ENCODE results near the gene GNA15. TPM values are rescaled to one million over a fixed set of nuclear protein-coding genes. Genes with fewer than 3 reads are reported as not detected.

Gene GNA15
- total and polyA plus RNA-seq, 5 donors from 2014 or later, result 4.1 to 43.0 (median 6.8) TPM

DNA sequence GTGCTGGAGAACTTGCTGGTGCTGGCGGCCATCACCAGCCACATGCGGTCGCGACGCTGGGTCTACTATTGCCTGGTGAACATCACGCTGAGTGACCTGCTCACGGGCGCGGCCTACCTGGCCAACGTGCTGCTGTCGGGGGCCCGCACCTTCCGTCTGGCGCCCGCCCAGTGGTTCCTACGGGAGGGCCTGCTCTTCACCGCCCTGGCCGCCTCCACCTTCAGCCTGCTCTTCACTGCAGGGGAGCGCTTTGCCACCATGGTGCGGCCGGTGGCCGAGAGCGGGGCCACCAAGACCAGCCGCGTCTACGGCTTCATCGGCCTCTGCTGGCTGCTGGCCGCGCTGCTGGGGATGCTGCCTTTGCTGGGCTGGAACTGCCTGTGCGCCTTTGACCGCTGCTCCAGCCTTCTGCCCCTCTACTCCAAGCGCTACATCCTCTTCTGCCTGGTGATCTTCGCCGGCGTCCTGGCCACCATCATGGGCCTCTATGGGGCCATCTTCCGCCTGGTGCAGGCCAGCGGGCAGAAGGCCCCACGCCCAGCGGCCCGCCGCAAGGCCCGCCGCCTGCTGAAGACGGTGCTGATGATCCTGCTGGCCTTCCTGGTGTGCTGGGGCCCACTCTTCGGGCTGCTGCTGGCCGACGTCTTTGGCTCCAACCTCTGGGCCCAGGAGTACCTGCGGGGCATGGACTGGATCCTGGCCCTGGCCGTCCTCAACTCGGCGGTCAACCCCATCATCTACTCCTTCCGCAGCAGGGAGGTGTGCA is 43.3 kb downstream of the GNA15 start:
- peak overlapping the region; percentile 94 for H3K4me3 ChIP-seq (ENCODE audit: low read depth, low read length)
- Mint-ChIP-seq H3K4me3 (peak overlapping the region; percentile 89 to 99 (median 96)), H3K4me1 (peaks cover 0 to 40% (median 22%) of the 10 kb centered on the region in 4 donors), H3K36me3 (peaks cover 23% of the 10 kb centered on the region), H3K27me3 (peaks cover 4% of the 10 kb centered on the region), H3K9me3 (peaks cover 0 to 6% (median 0%) of the 10 kb centered on the region in 7 donors), H3K27ac (peak overlapping the region; percentile 90 to 98 (median 94))
- H3K27ac ChIP-seq (ENCODE audit: insufficient read depth, low read length, poor library complexity, severe bottlenecking), result peak overlapping the region; percentile 83
- peaks cover 66% of the 10 kb centered on the region for H3K4me1 ChIP-seq (ENCODE audit: control insufficient read depth, insufficient read depth, low read length, poor library complexity, severe bottlenecking)
- H3K36me3 ChIP-seq (ENCODE audit: control insufficient read depth, insufficient read depth, low read length), result peaks cover 23% of the 10 kb centered on the region
- ATAC-seq (ENCODE audit: low read depth in 2 of 2) (peak; percentile 1 to 3), DNase-seq (peak in 1 of 3 donors; percentile 66)
- H3K27me3 ChIP-seq (ENCODE audit: control insufficient read depth, insufficient read depth, low read length), result no peaks in the 10 kb centered on the region
- no peaks in the 10 kb centered on the region for H3K9me3 ChIP-seq (ENCODE audit: control insufficient read depth in 2 of 2, low read length in 2 of 2)

DNA sequence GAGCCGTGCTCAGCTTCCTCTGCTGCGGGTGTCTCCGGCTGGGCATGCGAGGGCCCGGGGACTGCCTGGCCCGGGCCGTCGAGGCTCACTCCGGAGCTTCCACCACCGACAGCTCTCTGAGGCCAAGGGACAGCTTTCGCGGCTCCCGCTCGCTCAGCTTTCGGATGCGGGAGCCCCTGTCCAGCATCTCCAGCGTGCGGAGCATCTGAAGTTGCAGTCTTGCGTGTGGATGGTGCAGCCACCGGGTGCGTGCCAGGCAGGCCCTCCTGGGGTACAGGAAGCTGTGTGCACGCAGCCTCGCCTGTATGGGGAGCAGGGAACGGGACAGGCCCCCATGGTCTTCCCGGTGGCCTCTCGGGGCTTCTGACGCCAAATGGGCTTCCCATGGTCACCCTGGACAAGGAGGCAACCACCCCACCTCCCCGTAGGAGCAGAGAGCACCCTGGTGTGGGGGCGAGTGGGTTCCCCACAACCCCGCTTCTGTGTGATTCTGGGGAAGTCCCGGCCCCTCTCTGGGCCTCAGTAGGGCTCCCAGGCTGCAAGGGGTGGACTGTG is 44.0 kb downstream of the GNA15 start:
- H3K4me3 Mint-ChIP-seq, result peak overlapping the region; percentile 89 to 99 (median 96)
- peaks cover 26% of the 10 kb centered on the region for H3K36me3 Mint-ChIP-seq
- peaks cover 4% of the 10 kb centered on the region for H3K27me3 Mint-ChIP-seq
- H3K36me3 ChIP-seq (ENCODE audit: control insufficient read depth, insufficient read depth, low read length), result peaks cover 27% of the 10 kb centered on the region
- DNase-seq, result peak in 1 of 3 donors; percentile 49
- peaks cover 0 to 7% (median 0%) of the 10 kb centered on the region in 7 donors for H3K9me3 Mint-ChIP-seq
- H3K4me1 ChIP-seq (ENCODE audit: control insufficient read depth, insufficient read depth, low read length, poor library complexity, severe bottlenecking), result peaks cover 72% of the 10 kb centered on the region
- no peak for ATAC-seq (ENCODE audit: low read depth in 2 of 2)
- H3K27me3 ChIP-seq (ENCODE audit: control insufficient read depth, insufficient read depth, low read length), result no peaks in the 10 kb centered on the region
- peaks cover 0 to 47% (median 28%) of the 10 kb centered on the region in 4 donors for H3K4me1 Mint-ChIP-seq
- H3K4me3 ChIP-seq (ENCODE audit: low read depth, low read length), result peak overlapping the region; percentile 94
- H3K9me3 ChIP-seq (ENCODE audit: control insufficient read depth in 2 of 2, low read length in 2 of 2), result no peaks in the 10 kb centered on the region
- H3K27ac Mint-ChIP-seq, result peak overlapping the region; percentile 90 to 98 (median 94)
- peak overlapping the region; percentile 65 for H3K27ac ChIP-seq (ENCODE audit: insufficient read depth, low read length, poor library complexity, severe bottlenecking)

DNA sequence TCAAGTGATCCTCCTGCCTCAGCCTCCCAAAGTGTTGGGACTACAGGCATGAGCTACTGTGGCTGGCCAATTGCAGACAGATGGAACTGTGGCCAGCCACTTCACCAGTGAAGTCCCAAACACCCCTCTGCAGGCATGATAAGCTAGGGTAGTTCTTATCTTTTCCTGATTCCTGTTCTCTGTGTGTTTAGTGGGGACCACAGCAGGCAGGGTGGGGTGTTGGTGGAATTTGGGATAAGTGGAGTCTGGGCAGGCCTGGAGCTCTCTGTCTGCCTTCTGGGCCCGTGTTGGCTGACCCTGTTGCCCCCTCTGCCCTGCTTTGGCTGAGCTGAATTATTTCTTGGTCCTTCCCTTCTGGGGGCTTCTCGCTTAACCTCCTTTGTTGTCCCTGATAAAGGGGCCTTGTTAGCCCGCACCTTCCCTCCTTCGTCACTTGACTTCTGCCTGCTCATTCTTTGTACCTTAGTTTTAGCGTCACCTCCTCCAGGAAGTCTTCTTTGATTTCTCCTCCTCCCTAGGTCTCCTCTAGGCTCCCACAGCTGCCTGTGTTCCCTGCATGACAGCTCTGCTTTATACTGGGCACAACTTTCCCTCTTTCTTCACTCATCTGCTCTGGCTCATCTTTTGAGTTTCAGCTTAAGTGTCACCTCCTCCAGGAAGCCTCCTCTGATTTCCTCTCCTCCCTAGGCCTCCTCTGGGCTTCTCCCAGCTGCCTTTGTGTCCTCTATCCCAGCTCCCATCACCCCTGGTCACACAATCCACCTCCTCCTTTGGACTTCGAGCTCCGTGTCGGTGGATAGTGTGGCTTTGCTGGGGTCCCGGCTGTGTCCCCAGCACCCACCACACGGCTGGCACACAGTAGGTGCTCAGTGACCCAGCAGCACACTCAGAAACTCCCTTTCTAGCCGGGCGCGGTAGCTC is 48.1 kb downstream of the GNA15 start:
- peak in 1 of 3 donors; percentile 23 for DNase-seq
- peaks cover 0 to 7% (median 0%) of the 10 kb centered on the region in 7 donors for H3K9me3 Mint-ChIP-seq
- Histone ChIP-seq H3K9me3 (ENCODE audit: control insufficient read depth in 2 of 2, low read length in 2 of 2) (no peaks in the 10 kb centered on the region), H3K36me3 (ENCODE audit: control insufficient read depth, insufficient read depth, low read length) (peaks cover 27% of the 10 kb centered on the region), H3K4me1 (ENCODE audit: control insufficient read depth, insufficient read depth, low read length, poor library complexity, severe bottlenecking) (peaks cover 80% of the 10 kb centered on the region), H3K27ac (ENCODE audit: insufficient read depth, low read length, poor library complexity, severe bottlenecking) (peak overlapping the region; percentile 72), H3K4me3 (ENCODE audit: low read depth, low read length) (peak overlapping the region; percentile 90), H3K27me3 (ENCODE audit: control insufficient read depth, insufficient read depth, low read length) (no peaks in the 10 kb centered on the region)
- H3K36me3 Mint-ChIP-seq, result peaks cover 34% of the 10 kb centered on the region
- H3K27ac Mint-ChIP-seq, result peak overlapping the region; percentile 79 to 90 (median 86)
- ATAC-seq (ENCODE audit: low read depth in 2 of 2), result no peak
- peaks cover 0 to 60% (median 37%) of the 10 kb centered on the region in 4 donors for H3K4me1 Mint-ChIP-seq
- H3K4me3 Mint-ChIP-seq, result peak overlapping the region; percentile 89 to 99 (median 93)
- no peaks in the 10 kb centered on the region for H3K27me3 Mint-ChIP-seq

DNA sequence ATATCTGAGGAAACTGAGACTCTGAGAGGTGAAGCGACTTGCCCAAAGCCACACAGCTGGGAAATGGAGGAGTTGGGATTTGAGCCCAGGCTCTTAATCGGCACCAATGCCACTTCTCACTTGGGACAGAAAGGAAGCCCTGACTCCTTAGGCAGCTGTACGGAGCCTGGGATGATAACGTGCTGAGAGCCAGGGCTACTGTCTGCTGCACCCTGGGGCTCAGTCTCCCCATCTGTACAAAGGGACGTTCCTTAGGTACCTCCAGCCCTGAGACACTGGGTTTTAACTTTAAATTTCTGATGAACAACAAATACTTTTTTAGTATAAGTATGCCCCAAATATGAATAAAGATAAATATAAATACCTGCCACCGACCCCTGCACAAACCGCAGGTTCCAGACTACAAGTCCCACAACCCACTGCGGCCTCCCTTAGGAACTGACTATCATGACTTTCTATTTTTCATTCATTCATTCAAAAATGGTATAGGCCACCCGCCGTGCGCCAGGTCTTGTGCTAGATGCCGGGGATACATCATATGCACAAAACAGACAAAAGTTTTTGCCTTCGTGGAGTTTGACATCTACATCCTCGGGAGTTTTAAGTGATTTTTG is 49.1 kb downstream of the GNA15 start:
- H3K27me3 Mint-ChIP-seq, result no peaks in the 10 kb centered on the region
- Histone ChIP-seq H3K4me3 (ENCODE audit: low read depth, low read length) (peak overlapping the region; percentile 90), H3K27ac (ENCODE audit: insufficient read depth, low read length, poor library complexity, severe bottlenecking) (peak overlapping the region; percentile 72), H3K27me3 (ENCODE audit: control insufficient read depth, insufficient read depth, low read length) (no peaks in the 10 kb centered on the region), H3K9me3 (ENCODE audit: control insufficient read depth in 2 of 2, low read length in 2 of 2) (no peaks in the 10 kb centered on the region), H3K36me3 (ENCODE audit: control insufficient read depth, insufficient read depth, low read length) (peaks cover 27% of the 10 kb centered on the region), H3K4me1 (ENCODE audit: control insufficient read depth, insufficient read depth, low read length, poor library complexity, severe bottlenecking) (peaks cover 88% of the 10 kb centered on the region)
- DNase-seq, result peak in 1 of 3 donors; percentile 66
- H3K36me3 Mint-ChIP-seq, result peaks cover 34% of the 10 kb centered on the region
- H3K4me1 Mint-ChIP-seq, result peaks cover 0 to 65% (median 39%) of the 10 kb centered on the region in 4 donors
- peak overlapping the region; percentile 79 to 99 (median 96) for H3K27ac Mint-ChIP-seq
- H3K4me3 Mint-ChIP-seq, result peak overlapping the region; percentile 89 to 99 (median 93)
- H3K9me3 Mint-ChIP-seq, result peaks cover 0 to 4% (median 0%) of the 10 kb centered on the region in 7 donors
- peak; percentile 37 to 38 for ATAC-seq (ENCODE audit: low read depth in 2 of 2)

DNA sequence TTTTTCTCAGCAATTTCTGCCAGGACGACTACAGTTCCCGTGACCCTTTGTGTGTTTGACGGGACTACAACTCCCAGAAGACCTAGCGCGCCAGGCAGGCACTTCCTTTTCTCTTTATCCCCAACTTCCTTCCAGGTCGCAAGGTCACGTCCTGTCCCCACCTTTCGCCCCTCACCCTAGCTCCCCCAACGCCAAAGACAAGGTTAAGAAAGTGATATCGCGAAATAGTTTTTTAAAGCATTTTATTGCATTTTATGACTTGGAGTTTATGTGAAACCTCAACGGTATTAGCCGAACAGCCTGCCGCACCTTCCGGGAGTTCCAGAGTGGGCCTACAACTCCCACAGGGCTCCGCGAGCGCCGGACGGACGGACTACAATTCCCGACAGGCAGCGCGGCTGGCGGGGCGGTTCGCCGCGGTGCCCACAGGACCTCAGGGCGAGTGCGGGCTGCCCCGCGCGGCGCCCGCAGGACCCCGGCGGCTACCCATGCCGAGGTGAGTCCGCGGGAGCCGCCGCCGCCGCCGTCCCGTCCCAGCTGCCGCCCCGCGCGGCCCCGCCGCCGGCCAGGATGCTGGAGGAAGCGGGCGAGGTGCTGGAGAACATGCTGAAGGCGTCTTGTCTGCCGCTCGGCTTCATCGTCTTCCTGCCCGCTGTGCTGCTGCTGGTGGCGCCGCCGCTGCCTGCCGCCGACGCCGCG is 49.8 kb downstream of the GNA15 start, which contains the start of gene NCLN:
Gene NCLN (plus strand): TSS at position 470 of the 699 bp plus-strand sequence. CDS start 101 bp downstream, at position 571.
- H3K4me1 ChIP-seq (ENCODE audit: control insufficient read depth, insufficient read depth, low read length, poor library complexity, severe bottlenecking), result peaks cover 83% of the 10 kb centered on the region
- H3K36me3 Mint-ChIP-seq, result peaks cover 27% of the 10 kb centered on the region
- DNase-seq (peak; percentile 89 to 97 (median 96)), ATAC-seq (ENCODE audit: low read depth in 2 of 2) (peak; percentile 82 to 88)
- peaks cover 0 to 4% (median 0%) of the 10 kb centered on the region in 7 donors for H3K9me3 Mint-ChIP-seq
- no peaks in the 10 kb centered on the region for H3K9me3 ChIP-seq (ENCODE audit: control insufficient read depth in 2 of 2, low read length in 2 of 2)
- H3K4me3 Mint-ChIP-seq, result peak within 1 kb of the TSS; percentile 89 to 99 (median 93)
- peak within 1 kb of the TSS; percentile 91 to 99 (median 96) for H3K27ac Mint-ChIP-seq
- H3K27ac ChIP-seq (ENCODE audit: insufficient read depth, low read length, poor library complexity, severe bottlenecking), result peak within 1 kb of the TSS; percentile 72
- H3K27me3 Mint-ChIP-seq, result no peaks in the 10 kb centered on the region
- no peaks in the 10 kb centered on the region for H3K27me3 ChIP-seq (ENCODE audit: control insufficient read depth, insufficient read depth, low read length)
- H3K36me3 ChIP-seq (ENCODE audit: control insufficient read depth, insufficient read depth, low read length), result peaks cover 25% of the 10 kb centered on the region
- H3K4me1 Mint-ChIP-seq, result peaks cover 0 to 66% (median 39%) of the 10 kb centered on the region in 4 donors
- H3K4me3 ChIP-seq (ENCODE audit: low read depth, low read length), result peak within 1 kb of the TSS; percentile 90

DNA sequence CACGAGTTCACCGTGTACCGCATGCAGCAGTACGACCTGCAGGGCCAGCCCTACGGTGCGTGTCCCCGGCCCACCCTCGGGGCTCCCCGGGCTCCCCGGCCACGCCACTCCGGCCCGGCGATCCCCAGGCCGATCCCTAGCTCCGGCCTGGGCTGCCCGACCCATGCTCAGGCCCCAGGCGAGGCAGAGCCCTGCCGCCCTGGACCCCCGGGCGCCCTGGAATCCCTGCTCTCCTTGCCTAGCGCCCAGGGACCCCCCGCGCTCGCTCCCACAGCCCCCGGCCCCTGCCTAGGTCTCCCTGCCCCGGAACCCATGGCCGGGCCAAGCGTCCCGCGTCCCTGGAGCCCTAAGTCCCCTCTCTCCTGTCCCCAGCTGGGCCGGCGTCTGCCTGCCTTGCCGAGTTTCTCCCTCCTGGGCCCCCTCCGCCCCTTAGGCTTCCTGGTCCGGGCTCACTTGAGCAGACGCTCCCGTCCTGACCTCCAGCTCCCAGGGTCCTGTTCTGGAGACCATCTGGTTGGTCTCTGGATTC is 50.4 kb downstream of the GNA15 start:
- H3K4me3 Mint-ChIP-seq, result peak overlapping the region; percentile 85 to 90 (median 88)
- ATAC-seq (ENCODE audit: low read depth in 2 of 2) (no peak), DNase-seq (peak in 1 of 3 donors; percentile 47)
- no peaks in the 10 kb centered on the region for H3K9me3 ChIP-seq (ENCODE audit: control insufficient read depth in 2 of 2, low read length in 2 of 2)
- peaks cover 0 to 4% (median 0%) of the 10 kb centered on the region in 7 donors for H3K9me3 Mint-ChIP-seq
- peaks cover 22% of the 10 kb centered on the region for H3K36me3 Mint-ChIP-seq
- peak overlapping the region; percentile 59 to 91 (median 71) for H3K27ac Mint-ChIP-seq
- H3K27me3 ChIP-seq (ENCODE audit: control insufficient read depth, insufficient read depth, low read length), result no peaks in the 10 kb centered on the region
- peaks cover 19% of the 10 kb centered on the region for H3K36me3 ChIP-seq (ENCODE audit: control insufficient read depth, insufficient read depth, low read length)
- peaks cover 76% of the 10 kb centered on the region for H3K4me1 ChIP-seq (ENCODE audit: control insufficient read depth, insufficient read depth, low read length, poor library complexity, severe bottlenecking)
- H3K27me3 Mint-ChIP-seq, result no peaks in the 10 kb centered on the region
- H3K4me3 ChIP-seq (ENCODE audit: low read depth, low read length), result peak overlapping the region; percentile 51
- H3K4me1 Mint-ChIP-seq, result peaks cover 0 to 67% (median 39%) of the 10 kb centered on the region in 4 donors
- peak overlapping the region; percentile 72 for H3K27ac ChIP-seq (ENCODE audit: insufficient read depth, low read length, poor library complexity, severe bottlenecking)
